H1 (cell line): ENCODE data around the gene RAN. TPM values are rescaled to one million over a fixed set of nuclear protein-coding genes. Genes with fewer than 3 reads are reported as not detected.

Experiments
- CTCF ChIA-PET: fragments of 300-600 bp; sonication (Branson Sonifier 250); formaldehyde crosslinking; loops from one replicate; lab custom pipeline; 2021; ENCODE audit not compliant: partially characterized antibody; lab: Charles Lee
- POLR2A ChIA-PET: fragments of 300-600 bp; sonication (Branson Sonifier 250); formaldehyde crosslinking; loops from one replicate; lab custom pipeline; 2021; ENCODE audit warnings: inconsistent platforms; ENCODE audit not compliant: partially characterized antibody; lab: Charles Lee
- DNase-seq, 2 experiments: peaks; one replicate each; pipeline versions ENCODE4 v3.0.0 to v3.0.0-alpha.2; 2010 to 2022; ENCODE audit warnings: low spot score in 2 of 2, low read depth in 1 of 2, mixed read lengths in 1 of 2
- FAIRE-seq: peaks from 2 replicates; lab custom pipeline; 2011; peaks lifted over from hg19 to GRCh38; lab: Jason Lieb, UNC
- H2AFZ ChIP-seq: 2 replicates; pipeline ENCODE4 v1.8.1; 2012; ENCODE audit warnings: low read length, inconsistent platforms
- H2AK5ac ChIP-seq: 2 replicates; pipeline ENCODE4 v1.6.1; 2013; ENCODE audit warnings: low read depth, low read length
- H2BK120ac ChIP-seq: replicated peaks from 2 replicates; pipeline ENCODE3; 2013; ENCODE audit warnings: low read depth, low read length, inconsistent platforms
- H2BK12ac ChIP-seq: 2 replicates; pipeline ENCODE4 v1.6.1; 2013; ENCODE audit warnings: low read depth, low read length
- H2BK15ac ChIP-seq: 2 replicates; pipeline ENCODE4 v1.6.1; 2013; ENCODE audit warnings: low read length
- H2BK20ac ChIP-seq: 2 replicates; pipeline ENCODE4 v1.6.1; 2013; ENCODE audit warnings: low read length
- H2BK5ac ChIP-seq: 2 replicates; pipeline ENCODE4 v1.6.1; 2013; ENCODE audit warnings: low read depth, low read length
- H3K14ac ChIP-seq: 2 replicates; pipeline ENCODE4 v1.6.1; 2013; ENCODE audit warnings: inconsistent platforms; ENCODE audit not compliant: insufficient read length
- H3K18ac ChIP-seq: 2 replicates; pipeline ENCODE4 v1.6.1; 2013; ENCODE audit warnings: low read length; ENCODE audit errors: extremely low read depth
- H3K23ac ChIP-seq: 2 replicates; pipeline ENCODE4 v1.6.1; 2013; ENCODE audit warnings: inconsistent platforms; ENCODE audit not compliant: insufficient read length
- H3K23me2 ChIP-seq: 2 replicates; pipeline ENCODE4 v1.6.1; 2013; ENCODE audit warnings: low read depth, low read length
- H3K27ac ChIP-seq: 2 replicates; pipeline ENCODE4 v1.6.1; 2011; ENCODE audit warnings: low read depth, low read length, inconsistent platforms
- H3K27me3 ChIP-seq, 4 experiments: replicated peaks in 1 of 4; 1 replicate in 1 of 4; 2 replicates in 3 of 4; pipeline versions ENCODE4 v1.6.1 to v1.8.1; 2011 to 2013; ENCODE audit warnings: low read length in 3 of 4, mild to moderate bottlenecking in 3 of 4, inconsistent platforms in 2 of 4, mixed read lengths in 2 of 4, moderate library complexity in 1 of 4; ENCODE audit not compliant: control insufficient read depth in 3 of 4, insufficient read depth in 3 of 4; ENCODE audit errors: extremely low read depth in 1 of 4
- H3K36me3 ChIP-seq, 4 experiments: 2 replicates each; pipeline versions ENCODE4 v1.6.1 to v1.8.1; 2011 to 2013; ENCODE audit warnings: mild to moderate bottlenecking in 4 of 4, low read length in 3 of 4, moderate library complexity in 2 of 4, control low read depth in 1 of 4, inconsistent platforms in 1 of 4; ENCODE audit not compliant: insufficient read depth in 4 of 4, control insufficient read depth in 2 of 4
- H3K4ac ChIP-seq: replicated peaks from 2 replicates; pipeline ENCODE3; 2013; ENCODE audit warnings: low read length, low read depth, mixed read lengths, inconsistent platforms; ENCODE audit not compliant: insufficient read length
- H3K4me1 ChIP-seq, 4 experiments: replicated peaks in 1 of 4; 1 replicate in 1 of 4; 2 replicates in 3 of 4; pipeline versions ENCODE4 v1.6.1 to v1.8.1; 2011 to 2013; ENCODE audit warnings: low read length in 3 of 4, inconsistent platforms in 2 of 4, mixed read lengths in 1 of 4; ENCODE audit not compliant: insufficient read depth in 4 of 4, control insufficient read depth in 3 of 4
- H3K4me2 ChIP-seq, 2 experiments: 2 replicates each; pipeline versions ENCODE4 v1.6.1 to v1.8.1; 2011 to 2013; ENCODE audit warnings: low read depth in 2 of 2, low read length in 2 of 2, control low read depth in 1 of 2, inconsistent platforms in 1 of 2, mild to moderate bottlenecking in 1 of 2; ENCODE audit not compliant: insufficient read depth in 1 of 2
- H3K4me3 ChIP-seq, 4 experiments: fragments of 200-600, 300-600 bp in 1 of 4; sonication (generic), shearing (Covaris generic), sonication (Bioruptor Twin) in 1 of 4; 2 replicates each; pipeline versions ENCODE4 v1.5.1 to v1.8.1; 2011 to 2016; ENCODE audit warnings: low read length in 4 of 4, low read depth in 3 of 4, control low read depth in 2 of 4, inconsistent platforms in 2 of 4, mild to moderate bottlenecking in 2 of 4, mixed read lengths in 1 of 4, moderate library complexity in 1 of 4; ENCODE audit not compliant: insufficient read depth in 2 of 4; ENCODE audit errors: extremely low read depth in 1 of 4
- H3K56ac ChIP-seq: replicated peaks from 2 replicates; pipeline ENCODE3; 2013; ENCODE audit warnings: low read depth, mild to moderate bottlenecking, mixed read lengths, low read length, inconsistent platforms; ENCODE audit not compliant: insufficient read length
- H3K79me1 ChIP-seq: 2 replicates; pipeline ENCODE4 v1.6.1; 2013; ENCODE audit warnings: low read depth, low read length, control low read depth
- H3K79me2 ChIP-seq, 2 experiments: 2 replicates each; pipeline versions ENCODE4 v1.6.1 to v1.8.1; 2012 to 2013; ENCODE audit warnings: low read length in 2 of 2, mild to moderate bottlenecking in 2 of 2, inconsistent platforms in 1 of 2; ENCODE audit not compliant: insufficient read depth in 2 of 2, control insufficient read depth in 1 of 2
- H3K9ac ChIP-seq, 4 experiments: replicated peaks in 1 of 4; 1 replicate in 1 of 4; 2 replicates in 3 of 4; pipeline versions ENCODE4 v1.6.1 to v1.8.1; 2011 to 2013; ENCODE audit warnings: low read depth in 3 of 4, low read length in 3 of 4, control low read depth in 2 of 4, mild to moderate bottlenecking in 2 of 4, moderate library complexity in 2 of 4, inconsistent platforms in 1 of 4; ENCODE audit errors: extremely low read depth in 1 of 4
- H3K9me3 ChIP-seq, 2 experiments: 2 replicates each; pipeline versions ENCODE4 v1.6.1 to v1.8.1; 2012 to 2013; ENCODE audit warnings: mild to moderate bottlenecking in 2 of 2, moderate library complexity in 2 of 2, control low read depth in 1 of 2, inconsistent platforms in 1 of 2, low read depth in 1 of 2, low read length in 1 of 2, mixed read lengths in 1 of 2; ENCODE audit not compliant: insufficient read depth in 2 of 2
- H4K20me1 ChIP-seq, 2 experiments: replicated peaks in 1 of 2; 2 replicates each; pipeline versions ENCODE3 to v1.8.1; 2011 to 2013; ENCODE audit warnings: inconsistent platforms in 2 of 2, low read length in 2 of 2, mild to moderate bottlenecking in 1 of 2; ENCODE audit not compliant: insufficient read depth in 2 of 2, control insufficient read depth in 1 of 2
- H4K5ac ChIP-seq: 2 replicates; pipeline ENCODE4 v1.6.1; 2013; ENCODE audit warnings: low read length, low read depth, mixed read lengths, inconsistent platforms; ENCODE audit not compliant: insufficient read length
- H4K8ac ChIP-seq: 2 replicates; pipeline ENCODE4 v1.8.0; 2013; ENCODE audit warnings: mild to moderate bottlenecking, moderate library complexity, low read length, inconsistent platforms; ENCODE audit not compliant: insufficient read depth; ENCODE audit errors: extremely low read depth
- H4K91ac ChIP-seq: replicated peaks from 2 replicates; pipeline ENCODE3; 2013; ENCODE audit warnings: low read length, mixed read lengths, inconsistent platforms; ENCODE audit not compliant: insufficient read length
- CHD1 ChIP-seq: IDR thresholded peaks from 2 replicates; pipeline ENCODE4 v1.6.1; 2012; ENCODE audit warnings: low read depth, low read length, improper control_type of control experiment
- E2F6 ChIP-seq: IDR thresholded peaks from 2 replicates; pipeline ENCODE4 v1.6.1; 2012; ENCODE audit warnings: inconsistent platforms
- KDM5A ChIP-seq: fragments of 200-600 bp; IDR thresholded peaks from 2 replicates; pipeline ENCODE4 v1.7.1; 2012; ENCODE audit warnings: mild to moderate bottlenecking, low read length, inconsistent platforms, mixed read lengths
- MAX ChIP-seq: IDR thresholded peaks from 2 replicates; pipeline ENCODE4 v1.6.1; 2012; ENCODE audit warnings: inconsistent platforms
- RNF2 ChIP-seq: fragments of 200-900, 300-1000 bp; sonication (generic); IDR thresholded peaks from 2 replicates; pipeline ENCODE4 v1.7.1; 2016; ENCODE audit warnings: borderline replicate concordance, low read depth, mild to moderate bottlenecking, antibody characterized with exemption, low read length; ENCODE audit not compliant: poor library complexity, severe bottlenecking; ENCODE audit errors: missing control alignments
- WGBS, 2 experiments: shearing (Covaris generic) in 1 of 2; methylation state at CpG; one replicate each; pipeline versions ENCODE4 v1.1.6 to v1.1.7; 2013 to 2015; ENCODE audit warnings: low lambda C conversion rate in 2 of 2, mixed read lengths in 2 of 2, inconsistent platforms in 1 of 2, low coverage in 1 of 2, missing lambda C conversion rate in 1 of 2; ENCODE audit not compliant: insufficient replicate concordance in 2 of 2, insufficient coverage in 1 of 2, insufficient read length in 1 of 2; ENCODE audit errors: extremely low coverage in 1 of 2, missing lambda C conversion rate in 1 of 2; 5-methylcytosine and 5-hydroxymethylcytosine counted together
- polyA plus RNA-seq, 7 experiments: library from polyadenylated mRNA; depleted of rRNA in 3 of 7; stranded (reverse) in 5 of 7; unstranded in 2 of 7; fragments of >200 nt in 5 of 7; fragments of 200-250 nt in 2 of 7; gene quantifications; 1 replicate in 5 of 7; 2 replicates in 1 of 7; 4 replicates in 1 of 7; pipeline versions ENCODE4 v1.2.1 to v1.2.3, GENCODE V29; 2011 to 2013; ENCODE audit warnings: missing spikeins in 2 of 7, mixed read lengths in 2 of 7
- total RNA-seq: library from RNA; stranded (reverse); fragmentation: NEBNext Ultra II Directional; extraction: Animal tissue kit (Norgen Biotek cat#: 25700); gene quantifications from 2 replicates; pipeline ENCODE4 v1.2.1, GENCODE V29; 2021

RAN gene
- total and polyA plus RNA-seq, 2 of the 8 experiments (the other 6 are each of a cell fraction or from before 2014, with no cell fraction given) = 2,064 to 2,203 TPM

- no peak overlapping the region for H4K8ac ChIP-seq
- TF ChIP-seq KDM5A = no peak
- TF ChIP-seq MAX = no peak
- TF ChIP-seq RNF2 = no peak
- no peak for TF ChIP-seq CHD1
- no peak for TF ChIP-seq E2F6
- H3K18ac ChIP-seq = no peak overlapping the region
- H3K23ac ChIP-seq = no peak overlapping the region
- peaks cover 0 to 5% (median 2%) of the 10 kb centered on the region in 4 experiments; a peak in 3 of 8 replicates for H3K36me3 ChIP-seq
- no peak overlapping the region for H2BK5ac ChIP-seq
- peaks cover 0 to 16% (median 12%) of the 10 kb centered on the region in 4 experiments; a peak in 6 of 7 replicates for H3K4me1 ChIP-seq
- FAIRE-seq (no peak), DNase-seq (no peak)
- H4K20me1 ChIP-seq = no peaks in the 10 kb centered on the region
- H2BK20ac ChIP-seq = no peak overlapping the region
- H3K79me1 ChIP-seq = peaks cover 3% of the 10 kb centered on the region
- H3K4me2 ChIP-seq = no peak overlapping the region
- no peak overlapping the region for H3K9ac ChIP-seq
- ChIA-PET CTCF (interaction anchor here (0.7 to 6.3 kb wide), 13 partner anchors 8 to 794 kb away, joined by 3 to 70 read pairs (median 5); partner anchors contain the start of gene STX2), POLR2A (interaction anchor here (0.7 to 2.6 kb wide), 7 partner anchors 8 to 54 kb away, joined by 3 to 13 read pairs (median 3); no protein-coding TSS in a partner anchor)
- no peak overlapping the region for H3K27ac ChIP-seq
- no peaks in the 10 kb centered on the region for H3K27me3 ChIP-seq
- no peak overlapping the region for H2AFZ ChIP-seq
- H2BK120ac ChIP-seq = no peak overlapping the region
- H3K23me2 ChIP-seq = no peaks in the 10 kb centered on the region
- no peaks in the 10 kb centered on the region for H3K9me3 ChIP-seq
- H3K14ac ChIP-seq = no peak overlapping the region
- H3K79me2 ChIP-seq = peaks cover 0 to 34% of the 10 kb centered on the region in 2 experiments; a peak in 1 of 4 replicates
- H4K91ac ChIP-seq = no peak overlapping the region
- no peak overlapping the region for H3K4me3 ChIP-seq
- no peak overlapping the region for H2BK15ac ChIP-seq
- H2AK5ac ChIP-seq = no peak overlapping the region
- WGBS, 2 experiments = 85% methylated on average over 3 of the region's 3 CpGs; no CpG with 5 or more reads in 1 of the 2 experiments
- no peak overlapping the region for H3K56ac ChIP-seq
- H4K5ac ChIP-seq = no peak overlapping the region
- H3K4ac ChIP-seq = no peak overlapping the region
- no peak overlapping the region for H2BK12ac ChIP-seq
Measured at GRCh38 chr12:130827432-130827831, 44.4 kb upstream of the RAN start.
